BLaER1 (cell line): ENCODE measurements around the gene SPATA17.

ENCODE experiments used
- H3K27ac ChIP-seq: shearing (Covaris generic); formaldehyde crosslinking; 2 replicates; pipeline ENCODE4 v1.8.1; 2022
- H3K27me3 ChIP-seq: shearing (Covaris generic); formaldehyde crosslinking; 2 replicates; pipeline ENCODE4 v1.8.1; 2022
- H3K36me3 ChIP-seq: shearing (Covaris generic); formaldehyde crosslinking; 2 replicates; pipeline ENCODE4 v1.8.1; 2022
- H3K4me1 ChIP-seq: shearing (Covaris generic); formaldehyde crosslinking; 2 replicates; pipeline ENCODE4 v1.8.1; 2022
- H3K4me2 ChIP-seq: shearing (Covaris generic); formaldehyde crosslinking; 2 replicates; pipeline ENCODE4 v1.8.1; 2022
- H3K4me3 ChIP-seq: shearing (Covaris generic); formaldehyde crosslinking; 2 replicates; pipeline ENCODE4 v1.8.1; 2022
- H3K9ac ChIP-seq: shearing (Covaris generic); formaldehyde crosslinking; 2 replicates; pipeline ENCODE4 v1.8.1; 2022
- H3K9me3 ChIP-seq: shearing (Covaris generic); formaldehyde crosslinking; 2 replicates; pipeline ENCODE4 v1.8.1; 2022
- H4K20me1 ChIP-seq: shearing (Covaris generic); formaldehyde crosslinking; 2 replicates; pipeline ENCODE4 v1.8.1; 2022
- Cebpa-rat ChIP-seq: shearing (Covaris generic); IDR thresholded peaks from 2 replicates; pipeline ENCODE4 v1.8.1; 2022

The SPATA17 gene

DNA sequence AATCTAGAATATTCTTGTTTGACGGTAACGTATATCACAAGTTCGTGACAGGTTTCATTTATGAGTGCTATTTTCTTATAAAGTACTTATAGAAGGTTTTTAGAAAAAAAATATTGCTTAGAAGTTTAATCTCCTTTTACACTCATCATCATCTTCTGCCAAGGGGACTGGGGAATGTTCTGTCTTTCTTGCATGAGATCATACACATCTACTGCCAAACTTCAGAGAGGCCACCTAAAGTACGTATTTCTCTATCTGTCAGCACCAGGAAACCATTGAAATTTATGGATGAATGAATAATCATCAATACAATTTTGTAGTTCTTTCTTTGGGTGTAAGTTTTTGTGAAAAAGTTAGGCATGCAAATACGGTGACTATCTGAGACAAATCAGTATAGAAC is 245.8 kb downstream of the SPATA17 start:
- Histone ChIP-seq H3K4me1 (no peaks in the 10 kb centered on the region), H3K27ac (no peak overlapping the region), H4K20me1 (no peaks in the 10 kb centered on the region), H3K4me2 (no peak overlapping the region), H3K9me3 (no peaks in the 10 kb centered on the region), H3K9ac (no peak overlapping the region), H3K4me3 (no peak overlapping the region), H3K36me3 (no peaks in the 10 kb centered on the region), H3K27me3 (no peaks in the 10 kb centered on the region)
- no peak for TF ChIP-seq Cebpa-rat

DNA sequence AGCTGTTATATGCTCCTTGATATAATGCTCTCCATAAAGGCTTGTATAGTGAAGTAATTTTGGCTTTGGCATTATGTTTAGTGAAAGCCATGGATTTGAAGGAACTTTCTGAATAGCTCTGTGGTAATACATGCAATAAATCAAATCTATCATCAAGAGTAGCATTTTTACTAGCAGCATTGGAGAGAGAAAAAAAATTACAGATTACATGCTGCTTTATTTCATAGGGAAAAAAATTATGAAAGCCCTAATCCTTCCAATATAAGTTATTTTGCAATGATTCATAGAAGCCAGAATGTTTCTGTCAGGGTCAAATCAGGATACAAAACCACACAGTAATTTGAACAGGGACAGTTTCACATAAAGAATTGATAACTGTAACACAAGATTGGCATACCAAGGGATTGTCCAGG is 250.0 kb downstream of the SPATA17 start:
- Histone ChIP-seq H3K27me3 (no peaks in the 10 kb centered on the region), H3K36me3 (no peaks in the 10 kb centered on the region), H3K4me1 (no peaks in the 10 kb centered on the region), H3K4me2 (no peak overlapping the region), H3K4me3 (no peak overlapping the region), H4K20me1 (no peaks in the 10 kb centered on the region), H3K27ac (no peak overlapping the region), H3K9ac (no peak overlapping the region), H3K9me3 (no peaks in the 10 kb centered on the region)
- no peak for TF ChIP-seq Cebpa-rat

GRCh38 chr1:217881607-217882332 is 250.6 kb downstream of the SPATA17 start:
- no peaks in the 10 kb centered on the region for H4K20me1 ChIP-seq
- no peak overlapping the region for H3K9ac ChIP-seq
- no peak for TF ChIP-seq Cebpa-rat
- no peak overlapping the region for H3K27ac ChIP-seq
- no peaks in the 10 kb centered on the region for H3K36me3 ChIP-seq
- H3K4me3 ChIP-seq: no peak overlapping the region
- no peaks in the 10 kb centered on the region for H3K9me3 ChIP-seq
- no peaks in the 10 kb centered on the region for H3K4me1 ChIP-seq
- H3K27me3 ChIP-seq: no peaks in the 10 kb centered on the region
- H3K4me2 ChIP-seq: no peak overlapping the region

- no peak overlapping the region for H3K27ac ChIP-seq
- no peak for TF ChIP-seq Cebpa-rat
- no peaks in the 10 kb centered on the region for H3K4me1 ChIP-seq
These were observed 254.0 kb downstream of the SPATA17 start for GRCh38 chr1:217885181-217885580.

DNA sequence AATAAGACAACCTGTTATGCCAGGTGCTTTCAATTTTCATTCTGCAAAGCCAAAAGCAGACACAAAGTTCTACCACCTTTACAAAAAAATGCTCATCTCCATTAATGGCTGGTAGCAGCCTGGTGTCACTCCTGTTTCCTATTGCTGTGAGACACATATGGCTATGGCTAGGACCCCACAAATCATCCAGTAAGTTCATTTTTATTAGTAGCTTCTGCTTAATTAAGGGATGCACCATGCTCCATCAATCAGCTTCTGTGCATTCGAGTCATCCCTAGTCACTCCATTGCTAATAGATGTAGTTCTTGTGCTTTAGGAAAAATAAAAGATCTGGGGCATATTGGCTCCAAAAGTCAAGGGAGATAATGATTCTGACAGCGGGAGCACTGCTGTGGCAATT is 257.2 kb downstream of the SPATA17 start:
- Histone ChIP-seq H3K4me2 (no peak overlapping the region), H3K9me3 (no peaks in the 10 kb centered on the region), H3K4me3 (no peak overlapping the region), H4K20me1 (no peaks in the 10 kb centered on the region), H3K9ac (no peak overlapping the region), H3K27me3 (no peaks in the 10 kb centered on the region), H3K4me1 (no peaks in the 10 kb centered on the region), H3K36me3 (no peaks in the 10 kb centered on the region), H3K27ac (no peak overlapping the region)
- no peak for TF ChIP-seq Cebpa-rat

More at GRCh38 chr1:217885181-217885580, 254.0 kb downstream of the SPATA17 start:
- Histone ChIP-seq H3K9ac (no peak overlapping the region), H4K20me1 (no peaks in the 10 kb centered on the region), H3K9me3 (no peaks in the 10 kb centered on the region), H3K36me3 (no peaks in the 10 kb centered on the region), H3K4me3 (no peak overlapping the region), H3K4me2 (no peak overlapping the region), H3K27me3 (no peaks in the 10 kb centered on the region)

- H3K27ac ChIP-seq: no peak overlapping the region
- no peaks in the 10 kb centered on the region for H4K20me1 ChIP-seq
- no peak overlapping the region for H3K4me2 ChIP-seq
- H3K9ac ChIP-seq: no peak overlapping the region
- no peak for TF ChIP-seq Cebpa-rat
- no peak overlapping the region for H3K4me3 ChIP-seq
- no peaks in the 10 kb centered on the region for H3K9me3 ChIP-seq
- H3K27me3 ChIP-seq: no peaks in the 10 kb centered on the region
- no peaks in the 10 kb centered on the region for H3K36me3 ChIP-seq
- no peaks in the 10 kb centered on the region for H3K4me1 ChIP-seq
These were observed 258.3 kb downstream of the SPATA17 start for GRCh38 chr1:217889401-217889800.

- Histone ChIP-seq H3K4me3 (no peak overlapping the region), H3K4me1 (no peaks in the 10 kb centered on the region), H3K27ac (no peak overlapping the region), H3K27me3 (no peaks in the 10 kb centered on the region), H3K36me3 (no peaks in the 10 kb centered on the region), H4K20me1 (no peaks in the 10 kb centered on the region), H3K9me3 (no peaks in the 10 kb centered on the region), H3K9ac (no peak overlapping the region), H3K4me2 (no peak overlapping the region)
- no peak for TF ChIP-seq Cebpa-rat
These were observed 260.8 kb downstream of the SPATA17 start for GRCh38 chr1:217891966-217892365.

DNA sequence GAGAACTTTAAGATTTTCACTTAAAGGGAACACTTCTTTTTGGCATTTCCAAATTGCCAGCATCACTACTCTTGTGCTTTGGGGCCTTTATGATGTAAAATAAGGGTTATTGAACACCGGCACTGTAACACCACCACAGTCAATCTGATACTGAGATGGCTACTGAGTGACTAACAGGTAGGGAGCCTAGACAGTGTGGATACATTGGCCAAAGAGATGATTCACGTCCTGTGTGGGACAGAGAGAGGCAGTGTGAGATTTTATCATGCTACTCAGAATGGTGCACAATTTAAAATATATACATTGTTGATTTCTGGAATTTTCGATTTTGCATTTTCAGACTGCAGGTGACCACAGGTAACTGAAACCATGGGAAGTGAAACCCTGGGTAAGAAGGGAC is 261.6 kb downstream of the SPATA17 start:
- Histone ChIP-seq H3K9ac (no peak overlapping the region), H4K20me1 (no peaks in the 10 kb centered on the region), H3K4me2 (no peak overlapping the region), H3K9me3 (no peaks in the 10 kb centered on the region), H3K27me3 (no peaks in the 10 kb centered on the region), H3K4me3 (no peak overlapping the region), H3K4me1 (no peaks in the 10 kb centered on the region), H3K27ac (no peak overlapping the region), H3K36me3 (no peaks in the 10 kb centered on the region)
- no peak for TF ChIP-seq Cebpa-rat

GRCh38 chr1:217895841-217896240 is 264.7 kb downstream of the SPATA17 start:
- TF ChIP-seq Cebpa-rat: no peak
- Histone ChIP-seq H3K4me3 (no peak overlapping the region), H4K20me1 (no peaks in the 10 kb centered on the region), H3K9me3 (no peaks in the 10 kb centered on the region), H3K27ac (no peak overlapping the region), H3K36me3 (no peaks in the 10 kb centered on the region), H3K4me1 (no peaks in the 10 kb centered on the region), H3K4me2 (no peak overlapping the region), H3K27me3 (no peaks in the 10 kb centered on the region), H3K9ac (no peak overlapping the region)

GRCh38 chr1:217896490-217896889 is 265.3 kb downstream of the SPATA17 start:
- no peaks in the 10 kb centered on the region for H3K4me1 ChIP-seq
- no peaks in the 10 kb centered on the region for H3K27me3 ChIP-seq
- no peak overlapping the region for H3K27ac ChIP-seq
- no peak for TF ChIP-seq Cebpa-rat
- H4K20me1 ChIP-seq: no peaks in the 10 kb centered on the region
- H3K4me3 ChIP-seq: no peak overlapping the region
- no peak overlapping the region for H3K9ac ChIP-seq
- no peak overlapping the region for H3K4me2 ChIP-seq
- no peaks in the 10 kb centered on the region for H3K36me3 ChIP-seq
- no peaks in the 10 kb centered on the region for H3K9me3 ChIP-seq

- no peak overlapping the region for H3K4me3 ChIP-seq
- no peaks in the 10 kb centered on the region for H3K36me3 ChIP-seq
- no peak overlapping the region for H3K27ac ChIP-seq
- no peak for TF ChIP-seq Cebpa-rat
- H3K9me3 ChIP-seq: no peaks in the 10 kb centered on the region
- no peak overlapping the region for H3K9ac ChIP-seq
- H3K27me3 ChIP-seq: no peaks in the 10 kb centered on the region
- no peaks in the 10 kb centered on the region for H3K4me1 ChIP-seq
- no peaks in the 10 kb centered on the region for H4K20me1 ChIP-seq
- no peak overlapping the region for H3K4me2 ChIP-seq
These were observed 266.0 kb downstream of the SPATA17 start for GRCh38 chr1:217897100-217897499.
